ENCODE results near the gene IL34.

The IL34 gene

DNA sequence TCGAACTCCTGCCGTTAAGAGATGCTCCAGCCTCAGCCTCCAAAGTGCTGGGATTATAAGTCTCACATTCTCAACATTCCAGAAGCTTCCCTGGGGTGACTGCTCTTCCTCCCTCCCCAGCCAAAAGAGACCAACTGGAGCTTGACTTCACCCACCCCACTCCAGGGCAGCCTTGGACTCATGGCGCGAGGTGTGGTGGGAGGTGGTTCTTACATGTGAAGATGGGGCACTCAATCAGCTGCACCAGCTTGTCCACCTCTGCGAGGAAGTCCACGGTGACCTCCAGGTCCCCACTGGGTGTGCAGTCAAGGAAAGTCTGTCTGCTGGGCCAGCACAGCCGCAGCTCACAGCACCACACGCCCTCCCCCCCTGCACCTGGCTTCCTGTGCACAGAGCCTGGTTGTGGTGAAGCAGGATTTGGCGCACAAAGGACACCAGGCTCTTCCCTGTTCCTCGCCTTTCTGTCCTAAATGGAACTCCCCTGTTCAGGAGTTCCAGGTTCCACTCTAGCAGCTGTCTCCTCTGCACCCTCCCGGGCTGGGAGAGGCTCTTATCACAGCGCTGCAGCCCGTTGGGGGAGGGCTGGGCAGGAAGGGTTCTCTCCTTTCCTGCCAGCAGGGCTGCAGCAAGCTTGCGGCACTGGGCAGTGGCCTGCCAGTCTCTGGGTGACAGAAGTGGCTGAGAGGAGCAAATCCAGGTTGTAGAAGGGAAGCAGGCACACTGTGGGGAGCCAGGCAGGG, 49.1 kb downstream of the IL34 start:
- intact Hi-C loops (cut with DNase I), result no loop called here
- DNase-seq, result no peak

- intact Hi-C loops (cut with DNase I), result no loop called here
- DNase-seq, result no peak
These were observed 50.0 kb downstream of the IL34 start for GRCh38 chr16:70696355-70696754.

GRCh38 chr16:70696952-70697593, 50.7 kb downstream of the IL34 start:
- no peak for DNase-seq
- intact Hi-C loops (cut with DNase I), result no loop called here

DNA sequence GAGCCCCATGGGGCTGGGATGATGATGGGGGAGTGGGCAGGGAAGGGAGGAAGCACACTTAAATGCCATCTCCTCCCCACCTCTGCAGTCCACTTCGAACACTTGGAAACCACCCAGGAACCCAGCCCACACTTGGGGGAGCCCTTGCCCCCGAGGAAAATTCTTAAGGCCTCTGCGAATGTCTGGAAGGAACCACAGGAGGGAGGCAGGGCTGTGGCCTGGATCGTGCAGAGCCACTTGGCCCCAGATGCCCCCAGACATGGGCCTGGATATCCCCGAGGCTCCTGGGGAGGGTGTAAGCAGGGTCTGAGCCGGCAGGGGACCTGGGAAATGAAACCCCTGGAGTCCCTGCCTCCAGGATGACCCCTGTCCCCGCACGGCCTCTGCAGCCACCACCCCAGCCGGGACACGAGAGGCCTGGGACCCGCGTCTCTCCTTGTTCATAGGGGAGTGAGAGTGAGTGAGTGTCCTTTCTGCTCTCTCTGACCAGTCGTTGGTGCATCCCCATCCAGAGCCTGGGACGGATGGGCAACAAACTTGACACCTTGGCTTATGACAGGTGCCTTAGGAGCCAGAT, 51.3 kb downstream of the IL34 start:
- intact Hi-C loops (cut with DNase I), result no loop called here
- DNase-seq, result no peak

DNA sequence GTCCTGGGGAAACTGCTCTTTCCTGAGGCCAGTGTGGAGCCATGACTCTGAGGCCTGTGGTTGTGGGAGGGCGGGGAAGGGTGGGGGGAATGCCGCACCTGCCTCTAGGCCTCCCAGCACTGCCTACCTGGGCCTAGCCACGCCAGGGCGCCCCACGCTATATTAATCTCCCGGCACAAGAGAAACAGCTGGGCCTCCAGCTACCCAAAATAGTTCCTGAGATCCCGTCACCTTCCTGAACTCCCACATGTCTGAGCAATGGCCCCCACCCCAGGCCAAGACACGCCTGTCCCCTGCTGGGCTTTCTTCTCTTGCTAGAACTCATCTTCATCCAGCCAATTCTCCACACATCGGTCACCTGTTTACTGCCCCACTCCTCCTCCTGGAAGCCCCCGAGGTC, 52.5 kb downstream of the IL34 start:
- intact Hi-C loops (cut with DNase I), result no loop called here
- DNase-seq, result no peak

GRCh38 chr16:70699696-70700095, 53.3 kb downstream of the IL34 start:
- no peak for DNase-seq
- intact Hi-C loops (cut with DNase I), result no loop called here

- DNase-seq, result peak; percentile 64 to 96 (median 76)
These were observed 54.0 kb downstream of the IL34 start for GRCh38 chr16:70700101-70701020.

DNA sequence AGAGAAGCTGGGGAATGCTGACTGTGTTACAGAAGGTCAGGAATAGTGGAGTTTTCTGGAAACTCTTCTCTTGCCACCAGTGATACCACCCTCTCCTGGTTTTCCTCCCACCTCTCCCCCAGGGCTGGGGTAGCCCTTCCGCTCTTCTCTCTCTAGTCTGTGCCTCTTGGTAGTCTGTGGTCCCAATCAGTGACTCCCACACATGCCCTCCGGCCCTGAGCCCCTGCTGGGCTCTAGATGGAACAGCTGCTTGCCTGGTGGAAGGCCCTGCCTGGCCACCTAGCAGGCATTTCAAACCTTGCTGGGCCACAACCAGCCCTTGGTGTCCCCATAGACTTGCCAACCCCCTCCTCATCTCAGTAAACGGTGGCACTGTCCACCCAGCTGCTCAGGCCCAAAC, 54.7 kb downstream of the IL34 start:
- DNase-seq, result no peak

More at GRCh38 chr16:70700101-70701020, 54.0 kb downstream of the IL34 start:
- intact Hi-C loops (cut with DNase I), result no loop called here

GRCh38 chr16:70701596-70701995, 55.2 kb downstream of the IL34 start:
- intact Hi-C loops (cut with DNase I), result no loop called here
- no peak for DNase-seq

More for the DNA sequence above, 54.7 kb downstream of the IL34 start:
- intact Hi-C loops (cut with DNase I), result no loop called here

GRCh38 chr16:70701998-70702397, 55.6 kb downstream of the IL34 start:
- DNase-seq, result no peak

DNA sequence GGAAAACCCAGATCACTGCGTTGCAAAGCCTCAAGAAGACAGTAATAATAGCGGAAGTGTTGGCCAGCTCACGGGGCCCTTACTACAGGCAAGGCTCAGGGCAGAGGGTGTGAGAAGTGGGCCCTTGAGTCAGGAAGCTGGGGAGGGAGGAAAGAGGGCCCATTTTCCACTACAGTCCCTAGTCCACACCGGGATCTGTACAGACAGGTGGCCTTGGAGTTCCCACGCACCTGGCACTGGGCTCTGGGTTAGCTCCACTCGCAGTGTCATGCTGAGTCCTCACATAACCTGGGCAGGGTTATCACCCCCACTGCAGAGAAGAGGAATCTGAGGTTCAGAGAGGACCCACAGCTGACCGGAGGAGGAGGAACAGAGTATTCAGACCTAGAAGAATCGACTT, 56.3 kb downstream of the IL34 start:
- DNase-seq, result no peak
- intact Hi-C loops (cut with DNase I), result no loop called here

More at GRCh38 chr16:70701998-70702397, 55.6 kb downstream of the IL34 start:
- intact Hi-C loops (cut with DNase I), result no loop called here

- DNase-seq, result peak in 8 of 10 donors; percentile 67 to 97 (median 83)
- intact Hi-C loops (cut with DNase I), result no loop called here
These were observed 56.9 kb downstream of the IL34 start for GRCh38 chr16:70703041-70703834.

DNA sequence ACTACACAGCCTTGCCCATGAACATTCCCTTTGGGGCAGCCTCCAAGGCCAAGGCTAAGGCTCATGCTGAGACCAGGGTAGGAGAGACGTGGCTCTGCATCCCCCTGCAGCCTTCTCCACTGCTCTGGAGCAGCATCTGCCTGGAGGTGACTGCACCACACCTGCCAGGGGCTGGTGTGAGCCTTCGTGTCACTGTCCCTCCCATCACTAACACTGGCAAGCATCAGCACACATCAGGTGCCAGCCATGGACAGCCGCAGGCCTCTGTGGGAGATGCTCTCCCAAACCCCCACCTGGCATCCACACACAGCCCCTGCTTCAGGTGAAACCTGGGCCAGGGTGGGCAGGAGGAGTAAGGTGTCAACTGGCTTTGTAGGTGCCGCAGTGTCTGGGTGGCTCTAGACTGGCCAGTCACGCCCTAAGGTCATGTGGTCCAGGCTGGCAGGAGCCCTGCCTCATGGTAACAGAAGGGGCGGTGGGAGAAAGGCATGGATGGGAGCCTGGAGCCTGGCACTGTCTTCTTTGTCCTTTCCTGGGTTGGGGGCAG, 57.5 kb downstream of the IL34 start:
- DNase-seq, result no peak
- intact Hi-C loops (cut with DNase I), result no loop called here

DNA sequence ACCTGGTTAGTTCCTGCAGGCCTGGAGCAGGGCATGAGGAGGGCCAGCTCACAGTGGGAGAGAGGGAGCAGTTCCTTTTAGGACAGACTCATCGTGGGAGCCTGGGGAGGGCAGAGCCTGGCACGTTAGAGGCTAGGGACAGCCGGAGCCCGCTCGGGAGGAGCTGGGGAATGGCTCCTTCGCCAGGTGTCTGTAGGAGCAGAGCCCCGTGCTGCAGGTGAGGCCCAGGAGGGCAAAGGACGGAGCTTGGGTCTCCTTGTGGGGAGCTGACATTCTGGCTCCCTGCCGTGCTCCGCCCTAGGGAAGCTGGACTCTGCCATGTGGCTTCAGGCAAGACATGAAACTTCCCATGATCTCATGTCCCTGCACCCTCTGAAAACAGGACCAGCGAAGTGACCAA, 58.2 kb downstream of the IL34 start:
- intact Hi-C loops (cut with DNase I), result no loop called here
- no peak for DNase-seq

DNA sequence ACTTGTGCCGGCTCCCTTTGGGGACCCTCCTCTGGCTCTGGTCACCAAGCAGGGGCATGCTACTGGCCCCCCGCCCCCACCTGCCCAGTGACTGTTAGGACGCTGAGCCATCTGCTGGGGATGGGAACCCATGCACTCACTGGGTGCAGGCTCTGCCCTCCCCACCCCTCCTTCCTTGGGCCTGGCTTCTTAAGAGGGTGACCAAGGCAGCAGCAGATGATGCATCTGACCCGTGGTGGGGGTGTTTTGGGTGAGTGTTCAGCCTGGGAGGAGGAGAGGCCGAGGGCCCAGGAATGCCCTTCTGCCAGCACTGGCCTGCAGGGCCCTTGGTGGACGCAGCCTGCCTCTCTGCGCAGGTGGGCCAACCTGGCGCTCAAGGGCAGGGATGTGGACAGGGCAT, 58.7 kb downstream of the IL34 start:
- intact Hi-C loops (cut with DNase I), result no loop called here
- no peak for DNase-seq

GRCh38 chr16:70706948-70707465, 60.6 kb downstream of the IL34 start:
- no peak for DNase-seq
- intact Hi-C loops (cut with DNase I), result no loop called here

DNA sequence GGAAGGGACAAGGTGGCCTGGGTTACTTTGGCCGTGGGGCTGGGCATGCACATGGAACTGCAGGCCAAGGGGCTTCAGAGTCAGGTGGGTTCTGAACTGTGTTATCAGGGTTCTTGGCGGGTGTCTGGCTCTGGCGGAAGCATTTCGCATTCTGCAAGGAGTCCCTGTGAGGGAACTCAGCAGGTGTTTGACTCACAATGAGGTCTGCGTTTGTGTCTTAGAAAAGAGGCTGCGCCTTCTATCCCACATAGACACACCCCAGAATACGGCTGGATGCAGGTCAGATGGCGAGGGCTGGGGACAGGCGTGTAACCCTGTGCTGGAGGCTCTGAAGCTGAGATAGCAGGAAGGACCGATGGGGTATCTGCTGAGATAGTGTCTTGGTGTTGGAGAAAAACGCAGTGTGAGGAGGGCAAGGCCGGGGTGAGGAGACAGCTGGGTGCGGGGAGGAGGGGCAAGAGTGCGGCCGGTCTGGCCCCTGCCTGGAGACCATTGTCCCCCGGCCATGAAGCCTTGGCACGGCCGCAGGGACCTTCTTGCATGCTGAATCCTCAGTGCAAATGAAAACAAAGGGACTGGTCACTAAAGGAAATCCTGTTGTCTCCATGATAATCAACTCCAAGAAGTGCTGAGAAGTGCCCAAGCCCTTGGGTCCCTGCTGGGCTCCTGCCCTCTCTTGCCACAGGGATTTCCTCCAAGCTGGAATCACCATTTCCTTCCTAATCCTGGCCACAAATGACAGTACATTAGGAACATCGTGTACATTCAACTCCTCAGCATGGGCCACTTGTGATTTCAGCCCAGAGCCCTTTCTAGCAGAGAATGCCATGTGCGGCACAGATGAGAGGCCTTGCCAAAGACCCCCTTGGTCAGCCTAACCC, 62.2 kb downstream of the IL34 start:
- intact Hi-C loops (cut with DNase I), result no loop called here
- no peak for DNase-seq

DNA sequence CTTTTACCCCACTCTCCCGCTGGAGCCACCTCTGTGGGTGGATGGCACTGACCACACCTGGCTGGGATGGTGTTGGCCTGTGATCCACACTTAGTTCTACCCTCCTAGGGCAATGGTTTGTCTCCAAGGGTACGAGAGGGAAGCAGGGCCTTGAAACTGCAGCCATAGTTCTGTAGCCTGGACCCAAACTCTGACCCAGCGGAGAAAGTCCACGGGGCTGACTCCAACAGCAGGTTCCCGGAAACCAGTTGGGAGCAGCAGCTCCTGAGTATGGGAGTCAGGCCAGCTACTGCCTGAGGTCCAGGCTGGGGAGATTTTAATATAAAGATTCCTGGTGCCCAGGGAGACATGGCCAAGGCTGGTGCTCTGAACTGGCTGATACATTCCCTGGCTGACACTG, 63.1 kb downstream of the IL34 start:
- no peak for DNase-seq
- intact Hi-C loops (cut with DNase I), result no loop called here
